ENCODE measurements around the gene S100A16.
"Not testable (repeated sequence)": the region's sequence is repeated elsewhere in the genome, so short reads cannot be mapped to it uniquely, and the experiment has no call there.

- not testable (repeated sequence) for TF ChIP-seq POLR2A (IDR thresholded peaks at IDR 0.05; ENCODE audit: low read depth); EP300 (IDR thresholded peaks at IDR 0.05)
Observed at GRCh38 chr1:153583514-153583913, 29.4 kb downstream of the S100A16 start.
